Measurements from ENCODE around the gene PGLYRP2. TPM values are rescaled to one million over a fixed set of nuclear protein-coding genes. Genes with fewer than 3 reads are reported as not detected.
A peak's percentile ranks its signal among the peaks of the same experiment; 100 is the strongest.

PGLYRP2 gene
- total and polyA plus RNA-seq, 2 donors (not counting 3 experiments of a cell fraction or from before 2014, with no cell fraction given): 0.03 to 0.18 TPM

DNA sequence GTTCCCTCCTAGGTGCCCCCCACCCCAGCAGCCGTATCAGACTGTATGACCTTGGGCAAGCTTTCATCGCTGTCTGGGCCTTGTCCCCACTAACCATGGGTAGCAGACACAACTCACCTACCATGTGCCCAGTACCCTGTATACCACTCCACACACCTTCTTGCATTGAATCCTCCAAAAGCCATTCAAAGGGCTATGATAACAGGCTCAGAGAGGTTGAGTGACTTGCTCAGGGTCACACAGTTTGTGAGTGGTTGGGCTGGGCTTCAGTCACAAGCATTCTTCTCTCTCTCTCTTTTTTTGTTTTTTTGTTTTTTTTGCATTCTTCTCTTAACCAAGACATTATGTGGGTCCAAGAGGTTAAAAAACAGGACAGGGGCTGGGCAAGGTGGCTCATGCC is 17.6 kb downstream of the PGLYRP2 start:
- dilution Hi-C loops (cut with MboI; ENCODE audit: extremely low pct_ligation_motif_present, low sequenced_read_pairs): no loop called here
- intact Hi-C loops (cut with micrococcal nuclease): no loop called here
- Histone ChIP-seq H3K79me2 (ENCODE audit: control insufficient read depth, insufficient read depth, low read length) (no peaks in the 10 kb centered on the region), H3K9me1 (replicated peaks; ENCODE audit: control insufficient read depth, extremely low read depth, insufficient read depth, low read length) (no peaks in the 10 kb centered on the region), H3K27ac (ENCODE audit: insufficient read depth, low read depth, low read length) (no peak overlapping the region), H3K4me1 (ENCODE audit: control insufficient read depth, extremely low read depth, insufficient read depth, low read length) (peaks cover 16% of the 10 kb centered on the region), H3K9me3 (replicated peaks; ENCODE audit: control insufficient read depth, insufficient read depth, low read length) (no peaks in the 10 kb centered on the region), H3K4me2 (ENCODE audit: insufficient read depth, low read length) (no peak overlapping the region), H3K4me3 (replicated peaks in 1 of 3; ENCODE audit: insufficient read depth in 1 of 3, low read depth in 1 of 3, low read length in 3 of 3) (no peak overlapping the region), H3K9ac (replicated peaks; ENCODE audit: extremely low read depth, insufficient read depth, low read length) (no peak overlapping the region), H3K36me3 (ENCODE audit: control insufficient read depth in 2 of 2, extremely low read depth in 1 of 2, insufficient read depth in 2 of 2, low read length in 2 of 2) (no peaks in the 10 kb centered on the region), H4K20me1 (replicated peaks; ENCODE audit: control insufficient read depth, extremely low read depth, insufficient read depth, low read length) (no peaks in the 10 kb centered on the region), H3K27me3 (ENCODE audit: control insufficient read depth in 2 of 2, insufficient read depth in 2 of 2, low read length in 2 of 2) (peaks cover 12 to 15% of the 10 kb centered on the region in 2 experiments), H2AFZ (ENCODE audit: low read depth, low read length) (no peak overlapping the region)
- ChIA-PET CTCF (interaction anchor here (1.0 to 1.2 kb wide), 2 partner anchors 94 to 360 kb away, joined by 3 to 4 read pairs; no protein-coding TSS in a partner anchor), POLR2A (interaction anchor here (1.3 kb wide), 1 partner anchor 9 kb away, joined by 4 read pairs; no protein-coding TSS in a partner anchor)
- no peak for TF ChIP-seq FOS (IDR thresholded peaks at IDR 0.05; ENCODE audit: borderline replicate concordance, insufficient read depth, low read length)
- no TSS peak for BruUV-seq (replicated peaks)
- FAIRE-seq (no peak), DNase-seq (ENCODE audit: low read depth, low spot score) (no peak)

DNA sequence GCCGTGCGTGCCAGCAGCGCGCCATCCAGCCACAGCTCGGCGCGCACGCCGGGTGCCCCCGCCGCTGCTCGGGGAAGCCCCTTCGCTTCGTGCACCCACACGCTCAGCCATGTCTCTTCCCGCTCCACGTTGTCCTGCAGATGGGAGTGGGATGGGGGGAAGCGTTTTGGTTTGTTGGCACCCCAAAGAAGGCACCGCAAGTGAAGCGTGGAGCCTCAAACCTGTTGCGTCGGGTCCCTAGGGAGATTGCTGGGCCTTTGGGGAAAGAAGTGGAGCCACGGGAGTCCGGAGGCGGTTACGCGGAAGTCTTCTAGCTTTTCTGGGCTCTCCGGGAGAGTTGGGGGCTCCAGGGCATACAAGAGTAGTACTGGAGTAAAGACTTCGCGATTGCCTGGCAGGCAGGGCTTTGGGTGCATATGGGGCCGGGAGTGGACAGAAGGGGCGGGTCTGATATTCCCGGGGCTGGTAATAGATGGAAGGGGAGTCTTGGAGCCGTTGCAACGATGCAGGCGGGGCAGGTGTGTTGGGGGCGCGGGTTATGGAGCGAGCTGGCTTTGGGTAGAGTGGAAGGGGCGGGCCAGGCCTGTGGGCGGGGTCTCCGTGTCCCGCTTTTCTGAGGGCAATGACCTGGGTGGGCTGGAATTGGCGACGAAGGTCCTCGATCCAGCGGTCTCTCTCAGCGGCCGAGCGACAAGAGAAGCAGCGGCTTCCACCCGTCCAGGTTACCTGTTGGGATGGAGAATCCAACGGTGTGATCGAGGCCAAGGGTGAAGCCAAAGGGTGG is 21.4 kb downstream of the PGLYRP2 start:
- intact Hi-C loops (cut with micrococcal nuclease) (no loop called here), dilution Hi-C loops (cut with MboI; ENCODE audit: extremely low pct_ligation_motif_present, low sequenced_read_pairs) (no loop called here)
- H3K79me2 ChIP-seq (ENCODE audit: control insufficient read depth, insufficient read depth, low read length): no peaks in the 10 kb centered on the region
- FAIRE-seq (no peak), DNase-seq (ENCODE audit: low read depth, low spot score) (no peak)
- ChIA-PET CTCF (no interaction called here), POLR2A (no interaction called here)
- H3K27ac ChIP-seq (ENCODE audit: insufficient read depth, low read depth, low read length): no peak overlapping the region
- BruUV-seq (replicated peaks): no TSS peak
- H3K27me3 ChIP-seq (ENCODE audit: control insufficient read depth in 2 of 2, insufficient read depth in 2 of 2, low read length in 2 of 2): peaks cover 19% of the 10 kb centered on the region in 2 experiments
- H3K9me3 ChIP-seq (replicated peaks; ENCODE audit: control insufficient read depth, insufficient read depth, low read length): no peaks in the 10 kb centered on the region
- peaks cover 5% of the 10 kb centered on the region for H3K4me1 ChIP-seq (ENCODE audit: control insufficient read depth, extremely low read depth, insufficient read depth, low read length)
- H3K4me2 ChIP-seq (ENCODE audit: insufficient read depth, low read length): no peak overlapping the region
- no peaks in the 10 kb centered on the region for H3K36me3 ChIP-seq (ENCODE audit: control insufficient read depth in 2 of 2, extremely low read depth in 1 of 2, insufficient read depth in 2 of 2, low read length in 2 of 2)
- H3K9me1 ChIP-seq (replicated peaks; ENCODE audit: control insufficient read depth, extremely low read depth, insufficient read depth, low read length): no peaks in the 10 kb centered on the region
- H3K4me3 ChIP-seq (replicated peaks in 1 of 3; ENCODE audit: insufficient read depth in 1 of 3, low read depth in 1 of 3, low read length in 3 of 3): no peak overlapping the region
- no peaks in the 10 kb centered on the region for H4K20me1 ChIP-seq (replicated peaks; ENCODE audit: control insufficient read depth, extremely low read depth, insufficient read depth, low read length)
- no peak overlapping the region for H2AFZ ChIP-seq (ENCODE audit: low read depth, low read length)
- peak; percentile 81 for TF ChIP-seq EZH2 (IDR thresholded peaks at IDR 0.05; ENCODE audit: borderline replicate concordance, low read depth, low read length, severe bottlenecking)
- no peak for TF ChIP-seq POLR2AphosphoS5 (IDR thresholded peaks at IDR 0.05; ENCODE audit: insufficient read depth, low read depth, low read length)
- no peak overlapping the region for H3K9ac ChIP-seq (replicated peaks; ENCODE audit: extremely low read depth, insufficient read depth, low read length)
